Kidney capillary endothelial cell (primary cell): ENCODE results near the gene FZD10.

Source experiments
- DNase-seq: peaks from one replicate; pipeline ENCODE4 v3.0.0-alpha.2; 2018; ENCODE audit warnings: low spot score

Gene FZD10

GRCh38 chr12:130179191-130179590, 16.9 kb downstream of the FZD10 start:
- no peak for DNase-seq

- no peak for DNase-seq
These were observed 17.4 kb downstream of the FZD10 start for GRCh38 chr12:130179621-130180020.

DNA sequence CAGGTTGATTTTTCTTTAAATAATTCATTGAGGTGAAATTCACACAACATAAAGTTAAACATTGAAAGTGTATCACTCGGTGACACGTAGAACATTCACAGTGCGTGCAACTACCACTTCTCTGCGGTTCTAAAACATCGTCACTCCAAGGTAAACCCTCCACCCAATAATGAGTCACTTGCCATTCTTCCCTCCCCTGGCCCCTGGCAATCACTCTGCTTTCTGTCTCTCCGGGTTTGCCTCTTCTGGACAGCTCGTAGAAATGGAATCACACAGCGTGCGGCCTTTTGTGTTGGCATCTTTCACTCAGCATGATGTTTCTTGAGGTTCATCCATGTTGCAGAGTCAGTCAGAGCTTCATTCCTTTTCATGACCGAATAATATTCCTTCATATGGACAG, 18.9 kb downstream of the FZD10 start:
- DNase-seq, result no peak

DNA sequence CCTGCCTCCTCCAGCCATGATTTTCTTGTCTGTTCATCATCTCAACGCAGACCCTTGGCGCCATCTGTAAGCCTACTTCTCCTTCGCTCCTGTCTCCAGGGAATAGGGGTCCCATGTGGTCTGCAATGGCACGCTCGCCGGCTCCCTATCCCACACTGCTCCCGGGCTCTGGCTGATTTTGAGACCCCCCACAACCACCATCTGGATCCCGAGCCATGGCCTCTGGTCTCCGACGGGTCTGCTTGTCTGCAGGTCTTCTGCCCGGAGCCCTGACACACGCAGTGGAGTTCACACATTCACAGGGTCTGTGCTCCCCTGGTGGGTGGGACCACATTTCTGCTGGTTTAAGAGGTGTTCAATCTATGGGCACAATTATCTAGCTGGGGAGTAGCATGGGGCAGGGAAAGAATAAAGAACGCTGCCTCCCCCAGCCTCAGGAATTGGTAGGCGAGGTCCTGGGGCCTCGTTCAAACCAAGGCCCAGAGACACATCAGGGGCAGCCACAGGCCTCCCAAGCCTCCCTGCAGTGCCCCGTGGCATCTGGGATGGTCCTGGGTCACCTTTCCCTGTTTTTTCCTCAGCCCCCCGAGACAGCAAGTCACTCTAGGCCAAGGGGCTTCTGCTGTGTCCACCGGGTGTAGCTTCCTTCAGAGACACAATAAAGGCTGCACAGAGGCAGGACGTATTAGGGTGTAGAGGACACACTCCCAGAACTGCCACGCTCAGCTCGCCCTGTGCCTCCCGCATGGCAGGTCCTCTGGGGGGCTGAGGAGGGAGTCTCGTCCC, 21.5 kb downstream of the FZD10 start:
- no peak for DNase-seq

DNA sequence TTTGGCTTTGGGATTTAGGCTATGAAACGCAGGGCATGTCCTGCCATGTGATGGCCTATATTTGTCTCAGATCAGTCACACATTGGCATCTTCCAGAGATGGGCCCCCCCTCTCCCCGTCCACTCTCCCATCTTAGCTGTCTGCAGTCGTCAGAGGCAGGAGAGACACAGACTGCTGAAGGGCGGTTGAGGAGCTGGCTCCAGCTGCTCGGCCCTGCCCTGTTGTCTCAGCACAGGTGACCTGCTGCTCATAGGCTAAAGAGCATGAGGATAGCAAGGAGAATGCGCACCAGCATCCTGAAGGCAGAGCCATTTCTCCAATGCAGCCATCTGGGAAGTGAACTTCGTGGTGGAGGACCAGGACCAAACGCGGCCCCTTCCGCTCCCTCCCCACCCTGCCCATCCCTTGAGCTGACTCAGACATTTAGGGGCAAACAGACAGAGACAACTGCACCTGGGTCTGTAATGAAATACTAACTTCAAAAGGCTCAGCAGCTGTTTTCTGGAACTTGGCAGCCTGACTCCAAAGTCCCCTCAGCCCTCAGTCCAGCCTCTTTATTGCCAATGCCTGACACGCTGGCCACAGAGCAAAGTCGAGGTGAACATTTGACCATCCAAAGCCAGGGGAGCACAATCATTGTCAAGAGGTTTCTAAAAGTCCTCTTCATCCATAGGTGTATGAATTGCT, 22.3 kb downstream of the FZD10 start:
- no peak for DNase-seq

- no peak for DNase-seq
These were observed 23.5 kb downstream of the FZD10 start for GRCh38 chr12:130185455-130186391.

DNA sequence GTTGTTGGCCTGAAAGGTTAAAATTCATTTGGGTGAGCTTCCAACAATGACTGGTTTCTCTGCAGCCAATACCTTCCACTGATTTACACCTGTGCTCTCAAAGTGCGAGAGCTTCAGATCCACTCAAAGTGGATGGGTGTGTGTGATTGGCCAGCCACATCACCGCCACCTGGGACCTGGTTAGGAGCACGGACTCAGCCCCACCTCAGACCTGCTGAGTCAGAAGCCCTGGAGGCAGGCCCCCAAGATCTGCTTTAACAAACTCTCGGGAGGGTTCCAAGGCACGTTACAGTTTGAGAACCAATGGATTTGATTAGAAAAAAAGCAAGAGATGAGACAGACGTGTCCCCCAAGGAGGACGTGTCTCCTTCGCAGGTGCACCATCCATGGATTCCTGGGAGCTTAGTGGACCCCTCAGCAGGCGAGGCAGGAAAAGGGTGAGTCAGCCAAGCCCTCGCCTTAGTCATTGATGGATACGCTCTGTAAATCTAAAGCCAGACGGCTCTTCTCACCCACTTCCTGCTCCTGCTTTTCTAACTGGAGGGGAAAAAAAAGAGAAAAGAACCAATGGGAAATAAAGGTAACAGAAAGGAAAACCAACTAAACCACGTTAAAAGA, 24.5 kb downstream of the FZD10 start:
- peak; percentile 81 for DNase-seq

DNA sequence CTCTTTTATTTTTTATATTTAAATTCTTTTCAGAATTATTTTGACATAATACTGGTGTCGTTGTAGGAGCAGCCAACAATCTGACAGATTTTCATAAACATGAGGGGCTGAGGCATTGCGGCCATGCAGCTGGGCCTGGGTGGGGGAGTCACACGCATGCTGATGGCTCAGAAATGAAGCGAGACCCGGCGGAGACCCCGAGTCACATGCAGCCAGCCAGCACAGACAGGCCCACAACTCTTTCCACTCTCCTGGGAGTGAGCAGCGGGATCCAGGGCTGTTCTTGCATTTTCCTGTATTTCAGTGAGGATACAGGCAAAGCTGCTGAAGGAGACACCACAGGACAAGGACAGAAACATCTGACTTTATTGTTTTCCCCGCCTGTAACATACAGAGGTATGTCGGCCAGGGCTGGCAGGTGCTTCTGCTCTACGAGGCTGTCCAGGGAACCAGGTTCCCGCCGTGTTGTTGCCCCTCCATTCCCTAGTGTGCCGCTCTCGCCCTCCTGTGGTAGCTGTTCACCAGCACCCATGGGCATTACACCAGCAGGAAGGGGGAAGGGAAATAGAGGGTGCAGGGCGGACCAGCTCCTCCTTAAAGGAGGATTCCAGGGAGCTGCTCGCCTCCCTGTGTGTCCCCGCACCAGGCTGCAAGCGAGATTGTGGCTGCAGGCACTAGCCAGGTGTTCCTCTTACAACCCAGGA, 30.5 kb downstream of the FZD10 start:
- no peak for DNase-seq

DNA sequence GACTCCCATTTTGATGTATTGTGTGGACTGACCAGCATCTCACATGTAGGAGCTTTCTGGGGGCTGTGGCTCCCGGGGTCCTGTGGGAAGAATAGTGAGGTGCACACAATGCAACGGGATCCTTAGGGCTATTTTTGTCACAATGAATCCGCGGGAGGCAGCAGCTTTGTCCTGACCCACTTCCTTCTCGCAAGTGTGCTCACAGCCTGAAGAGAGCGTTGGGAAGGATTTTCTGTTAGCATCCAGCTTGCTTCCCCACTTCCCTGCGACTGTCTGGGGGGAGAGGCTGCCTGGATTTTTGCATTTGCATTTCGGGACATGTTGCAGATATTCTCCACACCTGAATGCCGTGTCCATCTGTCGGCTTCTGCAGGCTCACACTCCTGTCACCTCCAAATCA, 31.9 kb downstream of the FZD10 start:
- no peak for DNase-seq

DNA sequence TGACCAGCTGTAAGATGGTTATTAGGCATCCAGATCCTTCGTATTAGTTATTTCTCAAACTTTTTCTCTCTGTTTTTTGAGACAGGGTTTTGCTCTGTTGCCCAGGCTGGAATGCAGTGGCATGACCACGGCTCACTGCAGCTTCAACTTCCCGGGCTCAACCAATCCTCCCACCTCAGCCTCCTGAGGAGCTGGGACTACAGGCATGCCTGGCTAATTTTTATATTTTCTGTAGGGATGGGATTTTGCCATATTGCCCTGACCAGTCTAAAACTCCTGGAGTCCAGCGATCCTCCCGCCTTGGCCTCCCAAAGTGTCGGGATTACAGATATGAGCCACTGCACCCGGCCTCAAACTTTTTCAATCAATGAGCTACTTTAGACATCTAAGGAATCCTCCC, 33.1 kb downstream of the FZD10 start:
- DNase-seq, result no peak

GRCh38 chr12:130195776-130196175, 33.5 kb downstream of the FZD10 start:
- no peak for DNase-seq

DNA sequence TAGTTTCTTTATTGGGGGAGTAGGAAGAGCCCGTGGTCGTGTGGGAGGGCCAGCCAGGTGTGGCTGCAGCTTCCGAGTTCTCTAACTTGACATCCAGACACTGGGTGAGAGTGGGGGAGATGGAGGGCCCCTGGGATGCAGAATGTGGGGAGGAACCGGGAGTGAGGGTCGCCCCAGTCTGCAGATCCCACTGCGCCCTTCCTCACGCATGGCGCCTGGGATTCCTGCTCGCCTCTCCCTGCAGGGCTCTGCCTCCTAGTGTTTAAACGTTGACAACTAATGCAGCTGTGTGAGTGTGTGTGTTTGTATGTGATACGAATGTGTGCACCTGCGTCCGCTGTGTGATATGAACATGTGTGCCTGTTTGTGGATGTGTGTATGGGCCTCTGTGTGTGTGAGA, 34.6 kb downstream of the FZD10 start:
- DNase-seq, result no peak

GRCh38 chr12:130198026-130198662, 35.9 kb downstream of the FZD10 start:
- DNase-seq, result no peak

GRCh38 chr12:130198663-130199060, 36.4 kb downstream of the FZD10 start:
- no peak for DNase-seq

DNA sequence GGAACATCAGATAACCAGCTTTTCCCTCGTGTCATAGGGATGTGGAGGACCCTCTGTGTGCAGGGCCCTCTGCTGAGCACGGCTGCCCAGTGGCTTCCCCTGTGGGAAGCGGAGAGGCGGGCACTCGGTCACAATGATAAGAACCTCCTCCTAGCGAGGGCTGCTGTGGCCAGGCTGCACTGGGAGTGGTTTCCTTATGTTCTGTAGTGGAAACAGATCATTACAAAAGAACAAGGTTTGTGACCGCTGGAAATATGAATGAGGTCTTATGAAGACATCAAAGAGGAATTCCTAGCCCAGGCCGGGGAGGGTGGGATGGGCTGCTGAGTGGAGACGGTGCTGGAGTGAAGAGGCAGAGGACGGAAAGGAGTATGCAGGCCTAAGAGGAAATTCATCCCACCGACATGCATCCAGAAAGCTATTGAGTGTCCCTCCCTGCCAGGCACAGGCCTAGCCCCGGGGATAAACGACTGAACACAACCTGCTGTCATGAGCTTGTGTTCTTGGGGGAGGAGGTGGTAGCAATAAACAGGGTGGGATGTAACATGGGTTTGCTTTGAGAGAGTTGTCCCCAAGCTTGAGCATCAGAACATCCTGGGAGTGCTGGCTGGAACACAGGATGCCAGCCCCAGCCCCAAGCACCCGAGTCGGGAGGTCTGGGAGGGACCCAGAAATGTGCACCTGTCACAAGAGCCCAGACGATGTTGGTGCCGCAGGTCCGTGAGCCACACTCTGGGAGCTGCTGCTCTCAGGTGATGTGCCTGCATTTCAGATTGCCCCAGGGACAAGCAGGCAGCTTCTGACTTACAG, 37.5 kb downstream of the FZD10 start:
- DNase-seq, result no peak

GRCh38 chr12:130200445-130200844, 38.2 kb downstream of the FZD10 start:
- DNase-seq, result no peak

DNA sequence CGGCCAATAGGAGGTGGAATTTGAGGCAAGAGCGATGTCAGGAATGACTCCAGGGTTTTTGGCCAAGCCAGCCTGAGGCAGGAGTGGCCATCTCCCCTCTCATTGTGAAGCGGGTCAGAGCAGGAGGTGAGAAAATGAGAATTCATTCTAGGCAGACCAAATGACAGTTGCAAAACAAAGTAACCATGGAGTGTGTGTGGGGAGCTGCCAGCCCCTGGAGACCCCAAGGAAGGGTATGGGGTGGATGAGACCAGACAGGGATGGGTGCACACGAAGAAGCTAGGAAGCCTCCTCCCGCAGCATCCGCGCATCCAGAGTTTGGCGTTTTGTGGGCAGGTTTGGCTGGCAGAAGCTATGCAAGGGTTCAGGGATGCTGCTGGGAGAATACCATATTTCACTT, 38.8 kb downstream of the FZD10 start:
- DNase-seq, result no peak

DNA sequence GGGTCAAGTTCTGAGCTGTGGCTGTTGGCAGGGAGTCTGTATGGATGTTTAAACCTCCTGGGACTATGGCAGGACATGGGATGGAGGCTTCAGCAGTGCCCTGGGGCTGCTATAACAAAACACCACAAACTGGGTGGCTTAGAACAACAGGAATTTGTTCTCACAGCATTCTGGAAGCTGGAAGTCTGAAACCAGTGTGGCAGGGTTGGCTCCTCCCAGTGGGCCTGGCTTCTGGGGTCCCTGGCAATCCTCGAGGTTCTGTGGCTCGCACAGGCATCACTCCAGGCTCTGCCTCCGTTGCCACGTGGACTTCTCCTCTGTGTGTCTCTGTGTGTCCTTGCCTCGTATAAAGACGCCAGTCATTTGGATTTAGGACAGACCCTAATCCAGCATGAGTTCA, 39.9 kb downstream of the FZD10 start:
- no peak for DNase-seq

- no peak for DNase-seq
These were observed 40.9 kb downstream of the FZD10 start for GRCh38 chr12:130203151-130203550.

- DNase-seq, result no peak
These were observed 42.3 kb downstream of the FZD10 start for GRCh38 chr12:130204541-130204953.
